Endothelial cell of umbilical vein (primary cell): ENCODE results near the gene GTF2H2C. TPM values are rescaled to one million over a fixed set of nuclear protein-coding genes. Genes with fewer than 3 reads are reported as not detected.
"Not testable (repeated sequence)": the region's sequence is repeated elsewhere in the genome, so short reads cannot be mapped to it uniquely, and the experiment has no call there.

Experiments
- BruUV-seq: library from RNA; stranded (reverse); fragments of 400-500 nt; replicated peaks from 2 replicates; lab custom pipeline; 2021; lab: Mats Ljungman, UMichigan
- CTCF ChIA-PET: fragments of 300-600, 350-600 bp; sonication (Branson Sonifier 250); formaldehyde crosslinking; loops from one replicate; lab custom pipeline; 2021; ENCODE audit warnings: antibody characterized with exemption, inconsistent platforms; lab: Charles Lee
- POLR2A ChIA-PET: fragments of 300-600, 350-600 bp; sonication (Branson Sonifier 250); formaldehyde crosslinking; loops from one replicate; lab custom pipeline; 2021; ENCODE audit warnings: antibody characterized with exemption, inconsistent platforms; lab: Charles Lee
- DNase-seq: peaks from one replicate; pipeline ENCODE4 v3.0.0-alpha.2; 2011; ENCODE audit warnings: low read depth, low spot score
- FAIRE-seq: peaks from 2 replicates; lab custom pipeline; 2011; peaks lifted over from hg19 to GRCh38; lab: Jason Lieb, UNC
- H2AFZ ChIP-seq: 2 replicates; pipeline ENCODE4 v1.6.0; 2012; ENCODE audit warnings: low read depth, low read length, control low read depth, inconsistent platforms
- H3K27ac ChIP-seq: 2 replicates; pipeline ENCODE4 v1.5.1; 2011; ENCODE audit warnings: low read depth, mild to moderate bottlenecking, control low read depth, low read length, moderate library complexity; ENCODE audit not compliant: insufficient read depth
- H3K27me3 ChIP-seq, 2 experiments: 2 replicates each; pipeline versions ENCODE4 v1.6.0 to v1.6.1; 2011; ENCODE audit warnings: low read length in 2 of 2, mixed read lengths in 1 of 2; ENCODE audit not compliant: control insufficient read depth in 2 of 2, insufficient read depth in 2 of 2
- H3K36me3 ChIP-seq, 2 experiments: 2 replicates in 1 of 2; 3 replicates in 1 of 2; pipeline ENCODE4 v1.5.1; 2011; ENCODE audit warnings: low read length in 2 of 2, mild to moderate bottlenecking in 1 of 2, moderate library complexity in 1 of 2; ENCODE audit not compliant: control insufficient read depth in 2 of 2, insufficient read depth in 2 of 2; ENCODE audit errors: extremely low read depth in 1 of 2
- H3K4me1 ChIP-seq: 3 replicates; pipeline ENCODE4 v1.5.1; 2011; ENCODE audit warnings: mild to moderate bottlenecking, low read length; ENCODE audit not compliant: control insufficient read depth, insufficient read depth; ENCODE audit errors: extremely low read depth
- H3K4me2 ChIP-seq: 2 replicates; pipeline ENCODE4 v1.6.1; 2011; ENCODE audit warnings: low read length, control low read depth, mixed read lengths; ENCODE audit not compliant: insufficient read depth
- H3K4me3 ChIP-seq, 3 experiments: fragments of 200-600 bp in 1 of 3; sonication (generic), shearing (Covaris generic) in 1 of 3; replicated peaks in 1 of 3; 2 replicates each; pipeline ENCODE4 v1.5.1; 2011 to 2016; ENCODE audit warnings: control low read depth in 3 of 3, low read length in 3 of 3, mild to moderate bottlenecking in 2 of 3, inconsistent platforms in 1 of 3, low read depth in 1 of 3, moderate library complexity in 1 of 3; ENCODE audit not compliant: insufficient read depth in 1 of 3
- H3K79me2 ChIP-seq: 2 replicates; pipeline ENCODE4 v1.6.0; 2012; ENCODE audit warnings: low read length, inconsistent platforms; ENCODE audit not compliant: control insufficient read depth, insufficient read depth
- H3K9ac ChIP-seq: replicated peaks from 2 replicates; pipeline ENCODE3; 2011; ENCODE audit warnings: low read length, control low read depth; ENCODE audit not compliant: insufficient read depth; ENCODE audit errors: extremely low read depth
- H3K9me1 ChIP-seq: replicated peaks from 3 replicates; pipeline ENCODE4 v1.6.0; 2011; ENCODE audit warnings: mild to moderate bottlenecking, low read length; ENCODE audit not compliant: control insufficient read depth, insufficient read depth; ENCODE audit errors: extremely low read depth
- H3K9me3 ChIP-seq: replicated peaks from 2 replicates; pipeline ENCODE4 v1.5.1; 2012; ENCODE audit warnings: low read length, inconsistent platforms; ENCODE audit not compliant: control insufficient read depth, insufficient read depth
- H4K20me1 ChIP-seq: replicated peaks from 2 replicates; pipeline ENCODE3; 2011; ENCODE audit warnings: mild to moderate bottlenecking, low read length; ENCODE audit not compliant: control insufficient read depth, insufficient read depth; ENCODE audit errors: extremely low read depth
- dilution Hi-C: fragments of 300-500 bp; cut with MboI; formaldehyde crosslinking; loops from one replicate; pipeline ENCODE4 v1.15.0; 2019; ENCODE audit warnings: low sequenced_read_pairs; ENCODE audit not compliant: extremely low pct_ligation_motif_present
- intact Hi-C: fragments of 100-400 bp; cut with micrococcal nuclease; formaldehyde crosslinking; loops from one replicate; pipeline ENCODE4 v1.10.0; 2022
- polyA plus RNA-seq, 4 experiments: library from polyadenylated mRNA; depleted of rRNA in 3 of 4; stranded (reverse) in 3 of 4; unstranded in 1 of 4; fragments of >200 nt; gene quantifications; 2 replicates each; pipeline versions ENCODE4 v1.2.1 to v1.2.3, GENCODE V29; 2011 to 2012; ENCODE audit warnings: missing spikeins in 1 of 4
- total RNA-seq: library from RNA; stranded (reverse); gene quantifications from 2 replicates; pipeline ENCODE4 v1.2.3, GENCODE V29; 2021

Gene GTF2H2C
- total and polyA plus RNA-seq, 2 donors (not counting 3 experiments of a cell fraction or from before 2014, with no cell fraction given), result 9.9 to 28.9 TPM

DNA sequence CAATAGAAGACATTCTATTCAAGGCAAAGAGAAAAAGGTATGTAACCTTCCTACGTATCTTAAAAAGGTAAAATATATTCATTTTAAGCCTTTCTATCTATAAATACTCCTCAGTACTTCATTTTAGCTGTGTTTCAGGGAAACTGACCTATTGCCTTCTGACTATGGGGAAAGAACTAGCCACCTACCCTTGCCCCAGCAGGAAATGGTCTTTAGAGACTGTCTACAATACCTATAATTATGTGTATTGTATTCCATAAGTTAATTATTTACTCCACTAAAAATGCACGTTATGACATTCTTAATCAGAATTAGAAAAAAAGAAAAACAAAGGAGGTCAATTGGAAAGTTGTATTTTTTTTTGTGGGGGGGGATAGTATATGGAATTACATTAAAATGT lies 6.2 kb downstream of the GTF2H2C start:
- DNase-seq, H4K20me1 ChIP-seq, H3K36me3 ChIP-seq, H3K79me2 ChIP-seq, H3K9me1 ChIP-seq, H3K9me3 ChIP-seq, H3K4me3 ChIP-seq, H3K9ac ChIP-seq, dilution Hi-C loops, H2AFZ ChIP-seq, H3K27me3 ChIP-seq, FAIRE-seq, POLR2A ChIA-PET, intact Hi-C loops, BruUV-seq, H3K4me1 ChIP-seq, H3K4me2 ChIP-seq, CTCF ChIA-PET, H3K27ac ChIP-seq: not testable (repeated sequence)

DNA sequence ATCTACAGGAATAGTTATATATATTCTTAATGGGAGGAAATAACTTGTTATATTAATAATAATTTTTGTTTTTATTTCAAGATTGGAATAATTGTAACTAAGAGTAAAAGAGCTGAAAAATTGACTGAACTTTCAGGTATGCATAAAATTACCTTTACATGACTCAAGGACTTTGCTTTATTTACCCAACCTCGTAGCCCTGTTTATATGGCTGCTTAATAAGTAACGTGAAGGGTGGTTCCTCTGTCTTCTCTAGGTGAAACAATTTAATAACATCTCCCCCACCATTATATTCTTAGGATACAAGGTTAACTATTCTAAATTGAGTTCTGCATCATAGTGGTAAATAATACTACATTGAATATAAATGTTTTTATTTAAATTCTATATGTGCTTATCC lies 8.1 kb downstream of the GTF2H2C start:
- DNase-seq, H4K20me1 ChIP-seq, H3K9me3 ChIP-seq, H3K4me1 ChIP-seq, H3K4me2 ChIP-seq, H3K9me1 ChIP-seq, H3K79me2 ChIP-seq, dilution Hi-C loops, CTCF ChIA-PET, H3K9ac ChIP-seq, H3K4me3 ChIP-seq, H2AFZ ChIP-seq, POLR2A ChIA-PET, H3K27ac ChIP-seq, BruUV-seq, H3K27me3 ChIP-seq, H3K36me3 ChIP-seq, intact Hi-C loops, FAIRE-seq: not testable (repeated sequence)

GRCh38 chr5:69583356-69583755 lies 23.4 kb downstream of the GTF2H2C start:
- H3K4me2 ChIP-seq, H4K20me1 ChIP-seq, H3K27me3 ChIP-seq, intact Hi-C loops, H3K9me1 ChIP-seq, POLR2A ChIA-PET, H3K27ac ChIP-seq, H3K9ac ChIP-seq, FAIRE-seq, H2AFZ ChIP-seq, BruUV-seq, dilution Hi-C loops, H3K4me3 ChIP-seq, CTCF ChIA-PET, H3K9me3 ChIP-seq, H3K4me1 ChIP-seq, H3K36me3 ChIP-seq, DNase-seq, H3K79me2 ChIP-seq: not testable (repeated sequence)

DNA sequence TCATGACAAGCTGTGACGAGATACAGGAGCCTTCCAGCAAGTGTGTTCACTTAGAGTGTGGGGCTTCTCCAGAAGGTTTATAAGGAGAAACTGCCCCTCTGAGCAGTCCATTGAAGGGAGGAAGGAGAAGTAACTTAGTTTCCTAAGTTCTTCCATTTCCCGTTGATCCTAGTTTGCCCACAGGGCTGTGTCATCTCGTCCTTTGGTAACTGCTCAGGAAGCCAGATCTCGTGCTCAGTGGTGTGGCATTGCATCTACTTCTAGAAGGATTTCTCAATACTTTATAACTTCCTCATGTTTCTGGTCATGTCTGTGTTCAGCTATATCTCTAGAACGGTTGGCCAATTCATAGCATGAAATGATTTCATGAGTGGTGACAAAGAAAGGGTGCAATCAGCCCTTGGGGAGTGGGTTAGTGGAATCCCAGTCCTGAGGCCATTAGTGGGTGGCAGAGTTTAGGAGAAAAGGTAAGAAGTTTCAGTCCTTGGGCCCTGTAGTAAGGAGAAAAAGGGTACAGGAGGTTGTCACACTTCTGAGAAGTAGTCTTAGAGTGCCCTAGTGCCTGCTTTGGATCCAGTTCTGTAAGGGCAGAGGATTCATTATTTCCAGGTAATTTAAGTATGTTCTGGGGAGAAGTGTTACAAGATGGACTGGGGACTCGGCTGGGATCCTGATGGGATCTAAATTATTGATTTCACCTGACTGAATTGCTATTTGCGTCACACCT lies 36.3 kb downstream of the GTF2H2C start:
- POLR2A ChIA-PET, H3K4me2 ChIP-seq, intact Hi-C loops, BruUV-seq, H4K20me1 ChIP-seq, DNase-seq, H3K9me3 ChIP-seq, H3K79me2 ChIP-seq, CTCF ChIA-PET, H3K27me3 ChIP-seq, H3K9ac ChIP-seq, H3K36me3 ChIP-seq, H3K27ac ChIP-seq, H3K4me3 ChIP-seq, H3K9me1 ChIP-seq, FAIRE-seq, dilution Hi-C loops, H3K4me1 ChIP-seq, H2AFZ ChIP-seq: not testable (repeated sequence)
